Thyroid gland (tissue), 4 donors: Measurements from ENCODE around the gene RWDD1.

ENCODE experiments used
- POLR2A ChIP-seq, 2 donors: fragments of 450-650 bp; IDR thresholded peaks; one replicate each; pipeline ENCODE4 v1.6.1; 2017; ENCODE audit warnings: antibody characterized with exemption in 2 of 2, mild to moderate bottlenecking in 2 of 2, moderate library complexity in 1 of 2
- TF ChIP-seq, protein P1 (sequence below), 6 experiments: fragments of 200-600 bp in 3 of 6; fragments of 450-650 bp in 3 of 6; sonication (generic) in 3 of 6; IDR thresholded peaks; one replicate each; pipeline ENCODE4 v1.5.1; 2016 to 2019; ENCODE audit warnings: antibody characterized with exemption in 6 of 6, mild to moderate bottlenecking in 2 of 6, inconsistent platforms in 1 of 6, moderate library complexity in 1 of 6

DNA sequence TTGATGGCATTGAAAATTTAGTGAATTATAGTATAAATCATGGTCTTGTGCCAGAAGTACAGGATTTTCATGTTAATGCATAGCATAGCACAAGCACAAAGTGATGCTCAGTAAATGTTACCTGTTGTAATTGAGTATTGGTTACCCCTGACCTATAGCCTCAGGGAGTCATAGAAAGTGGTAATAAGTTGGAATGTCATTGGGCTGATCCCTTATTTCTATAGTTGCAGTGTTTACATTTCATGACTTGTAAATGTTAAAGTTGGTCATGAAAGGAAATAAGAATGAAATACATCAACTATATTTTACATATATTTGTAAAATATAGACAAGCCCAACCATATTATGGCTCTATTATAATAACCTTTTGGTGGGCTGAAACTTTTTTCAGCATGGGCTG, 7.0 kb downstream of the RWDD1 start:
- TF ChIP-seq, protein P1, sequence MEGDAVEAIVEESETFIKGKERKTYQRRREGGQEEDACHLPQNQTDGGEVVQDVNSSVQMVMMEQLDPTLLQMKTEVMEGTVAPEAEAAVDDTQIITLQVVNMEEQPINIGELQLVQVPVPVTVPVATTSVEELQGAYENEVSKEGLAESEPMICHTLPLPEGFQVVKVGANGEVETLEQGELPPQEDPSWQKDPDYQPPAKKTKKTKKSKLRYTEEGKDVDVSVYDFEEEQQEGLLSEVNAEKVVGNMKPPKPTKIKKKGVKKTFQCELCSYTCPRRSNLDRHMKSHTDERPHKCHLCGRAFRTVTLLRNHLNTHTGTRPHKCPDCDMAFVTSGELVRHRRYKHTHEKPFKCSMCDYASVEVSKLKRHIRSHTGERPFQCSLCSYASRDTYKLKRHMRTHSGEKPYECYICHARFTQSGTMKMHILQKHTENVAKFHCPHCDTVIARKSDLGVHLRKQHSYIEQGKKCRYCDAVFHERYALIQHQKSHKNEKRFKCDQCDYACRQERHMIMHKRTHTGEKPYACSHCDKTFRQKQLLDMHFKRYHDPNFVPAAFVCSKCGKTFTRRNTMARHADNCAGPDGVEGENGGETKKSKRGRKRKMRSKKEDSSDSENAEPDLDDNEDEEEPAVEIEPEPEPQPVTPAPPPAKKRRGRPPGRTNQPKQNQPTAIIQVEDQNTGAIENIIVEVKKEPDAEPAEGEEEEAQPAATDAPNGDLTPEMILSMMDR (IDR thresholded peaks at IDR 0.05), result no peak
- TF ChIP-seq POLR2A (IDR thresholded peaks at IDR 0.05), result no peak
